ENCODE data around the gene CCDC106. TPM values are rescaled to one million over a fixed set of nuclear protein-coding genes. Genes with fewer than 3 reads are reported as not detected.

CCDC106 gene
- total RNA-seq, 1 experiment from 2014 or later = 36.0 TPM

DNA sequence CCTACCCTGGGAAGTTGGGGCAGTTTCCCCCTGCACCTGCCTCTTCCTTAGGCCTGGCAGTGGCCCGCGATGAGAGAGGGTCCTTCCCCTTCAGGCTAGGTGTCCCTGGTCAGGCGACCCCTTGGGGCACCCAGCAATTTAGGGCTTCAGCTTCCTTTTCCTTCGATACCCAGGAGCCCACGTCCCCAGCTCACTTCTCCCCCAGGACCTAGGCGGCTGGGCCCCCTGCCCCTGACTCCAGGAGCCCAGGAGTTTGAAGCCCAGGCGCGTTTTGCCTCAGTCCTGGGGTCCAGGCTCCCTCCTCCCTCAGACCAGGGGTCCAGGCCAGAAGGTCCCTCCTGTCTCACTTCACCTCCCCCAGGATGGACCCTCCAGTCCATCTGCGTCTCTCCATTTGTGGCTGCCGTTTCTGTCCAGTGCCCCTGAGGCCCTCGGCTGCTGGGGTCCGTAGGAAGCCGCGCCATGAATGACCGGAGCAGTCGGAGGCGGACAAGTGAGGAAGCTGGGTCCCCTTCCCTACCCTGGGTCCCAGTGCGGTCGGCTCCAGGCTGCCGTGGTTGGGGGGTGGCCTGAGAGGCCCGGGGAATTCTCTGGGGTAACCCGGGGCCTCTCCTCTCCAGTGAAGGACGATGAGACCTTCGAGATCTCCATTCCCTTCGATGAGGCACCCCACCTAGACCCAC lies 714 bp downstream of the CCDC106 start:
- intact Hi-C loops (cut with micrococcal nuclease) = no loop called here
- 0 out of 2 replicates have a peak, but pooled peaks cover 4% of the 10 kb centered on the region for H4K20me1 ChIP-seq (ENCODE audit: low read length)
- peak overlapping the region; percentile 86 for H2AFZ ChIP-seq (ENCODE audit: low read length)
- peak overlapping the region; percentile 86 for H3K9ac ChIP-seq (ENCODE audit: low read length)
- no peaks in the 10 kb centered on the region for H3K9me3 ChIP-seq (ENCODE audit: low read length)
- ChIA-PET CTCF (no interaction called here), POLR2A (ENCODE audit: unreplicated experiment) (no interaction called here)
- H3K9me2 ChIP-seq (replicated peaks; ENCODE audit: low read length) = no peaks in the 10 kb centered on the region
- peak overlapping the region; percentile 95 for H3K4me3 ChIP-seq (ENCODE audit: low read length)
- peaks cover 14% of the 10 kb centered on the region for H3K36me3 ChIP-seq (ENCODE audit: low read depth, low read length)
- DNase-seq (no peak), ATAC-seq (peak; percentile 4; the same call in 1 of the 2 replicates)
- H3K4me2 ChIP-seq (ENCODE audit: low read length) = peak overlapping the region; percentile 98
- no peak overlapping the region for H3K27ac ChIP-seq (ENCODE audit: low read length)
- TF ChIP-seq, protein P1, sequence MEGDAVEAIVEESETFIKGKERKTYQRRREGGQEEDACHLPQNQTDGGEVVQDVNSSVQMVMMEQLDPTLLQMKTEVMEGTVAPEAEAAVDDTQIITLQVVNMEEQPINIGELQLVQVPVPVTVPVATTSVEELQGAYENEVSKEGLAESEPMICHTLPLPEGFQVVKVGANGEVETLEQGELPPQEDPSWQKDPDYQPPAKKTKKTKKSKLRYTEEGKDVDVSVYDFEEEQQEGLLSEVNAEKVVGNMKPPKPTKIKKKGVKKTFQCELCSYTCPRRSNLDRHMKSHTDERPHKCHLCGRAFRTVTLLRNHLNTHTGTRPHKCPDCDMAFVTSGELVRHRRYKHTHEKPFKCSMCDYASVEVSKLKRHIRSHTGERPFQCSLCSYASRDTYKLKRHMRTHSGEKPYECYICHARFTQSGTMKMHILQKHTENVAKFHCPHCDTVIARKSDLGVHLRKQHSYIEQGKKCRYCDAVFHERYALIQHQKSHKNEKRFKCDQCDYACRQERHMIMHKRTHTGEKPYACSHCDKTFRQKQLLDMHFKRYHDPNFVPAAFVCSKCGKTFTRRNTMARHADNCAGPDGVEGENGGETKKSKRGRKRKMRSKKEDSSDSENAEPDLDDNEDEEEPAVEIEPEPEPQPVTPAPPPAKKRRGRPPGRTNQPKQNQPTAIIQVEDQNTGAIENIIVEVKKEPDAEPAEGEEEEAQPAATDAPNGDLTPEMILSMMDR (conservative IDR thresholded peaks at IDR 0.05; ENCODE audit: low read depth, low read length) = no peak
- TF ChIP-seq EZH2 (IDR thresholded peaks at IDR 0.05; ENCODE audit: low read length, unreplicated experiment) (no peak), EZH2phosphoT487 (IDR thresholded peaks at IDR 0.05; ENCODE audit: borderline replicate concordance, low read length) (no peak)
- H3K27me3 ChIP-seq (ENCODE audit: low read length) = no peaks in the 10 kb centered on the region
- H3K79me2 ChIP-seq (ENCODE audit: low read length) = peaks cover 32% of the 10 kb centered on the region
- no TSS peak for BruUV-seq (replicated peaks)
- H3F3A ChIP-seq (ENCODE audit: low read length, unreplicated experiment) = peaks cover 5% of the 10 kb centered on the region
- peaks cover 28% of the 10 kb centered on the region for H3K4me1 ChIP-seq (ENCODE audit: insufficient read depth, low read length)

DNA sequence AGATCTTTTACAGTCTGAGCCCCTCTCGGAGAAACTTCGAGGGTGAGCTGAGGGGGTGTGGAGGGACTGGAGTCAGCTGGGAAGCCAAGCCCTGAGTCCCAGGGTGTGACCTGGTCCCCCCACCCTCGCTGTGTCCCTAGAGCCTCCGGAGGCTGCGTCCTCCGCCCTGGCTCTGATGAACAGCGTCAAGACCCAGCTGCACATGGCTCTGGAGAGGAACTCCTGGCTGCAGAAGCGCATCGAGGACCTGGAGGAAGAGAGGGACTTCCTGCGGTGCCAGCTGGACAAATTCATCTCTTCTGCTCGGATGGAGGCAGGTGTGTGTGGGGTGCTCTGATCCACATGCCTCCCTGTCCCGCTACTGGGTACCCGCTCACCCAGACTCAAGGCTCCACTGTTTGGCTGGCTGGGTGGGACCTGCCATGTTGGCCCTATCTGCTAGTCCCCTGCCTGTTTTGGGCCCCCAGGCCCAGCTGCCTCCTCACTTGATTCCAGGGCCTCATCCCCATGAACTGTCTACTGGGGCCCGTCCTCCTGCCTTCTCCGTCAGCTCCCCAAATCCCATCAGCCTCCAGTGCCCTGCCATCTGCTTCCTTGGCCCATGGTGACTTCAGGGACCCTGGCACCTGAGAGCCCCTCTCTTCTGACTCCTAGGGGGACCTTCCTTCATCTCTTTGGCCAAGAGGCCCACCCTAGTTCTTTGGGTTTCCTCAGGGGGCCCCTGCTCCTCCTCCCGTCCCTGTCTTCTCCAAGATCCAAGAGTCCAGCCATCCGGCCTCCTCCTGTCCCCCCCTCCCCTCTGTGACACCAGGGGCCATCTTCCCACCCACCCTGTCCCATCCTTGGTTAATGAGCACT lies 1.5 kb downstream of the CCDC106 start:
- no peaks in the 10 kb centered on the region for H3K9me2 ChIP-seq (replicated peaks; ENCODE audit: low read length)
- TF ChIP-seq EZH2phosphoT487 (IDR thresholded peaks at IDR 0.05; ENCODE audit: borderline replicate concordance, low read length) = no peak
- no peak for TF ChIP-seq EZH2 (IDR thresholded peaks at IDR 0.05; ENCODE audit: low read length, unreplicated experiment)
- TF ChIP-seq, protein P1 (conservative IDR thresholded peaks at IDR 0.05; ENCODE audit: low read depth, low read length) = no peak
- intact Hi-C loops (cut with micrococcal nuclease) = no loop called here
- H3K4me1 ChIP-seq (ENCODE audit: insufficient read depth, low read length) = peaks cover 26% of the 10 kb centered on the region
- DNase-seq (no peak), ATAC-seq (no peak)
- H3K36me3 ChIP-seq (ENCODE audit: low read depth, low read length) = peaks cover 13% of the 10 kb centered on the region
- H3K79me2 ChIP-seq (ENCODE audit: low read length) = peaks cover 25% of the 10 kb centered on the region
- no peak overlapping the region for H3K9ac ChIP-seq (ENCODE audit: low read length)
- no peaks in the 10 kb centered on the region for H3K27me3 ChIP-seq (ENCODE audit: low read length)
- CTCF ChIA-PET = no interaction called here
- peaks cover 5% of the 10 kb centered on the region for H3F3A ChIP-seq (ENCODE audit: low read length, unreplicated experiment)
- POLR2A ChIA-PET (ENCODE audit: unreplicated experiment) = no interaction called here
- H3K4me2 ChIP-seq (ENCODE audit: low read length) = peak overlapping the region; percentile 98; the same call in 1 of the 2 replicates
- H3K9me3 ChIP-seq (ENCODE audit: low read length) = no peaks in the 10 kb centered on the region
- no peak overlapping the region for H3K4me3 ChIP-seq (ENCODE audit: low read length)
- H2AFZ ChIP-seq (ENCODE audit: low read length) = no peak overlapping the region
- no TSS peak for BruUV-seq (replicated peaks)
- no peak overlapping the region for H3K27ac ChIP-seq (ENCODE audit: low read length)
- H4K20me1 ChIP-seq (ENCODE audit: low read length) = 0 out of 2 replicates have a peak, but pooled peaks cover 4% of the 10 kb centered on the region
